GM23338 (cell line): ENCODE measurements around the gene PLOD2. TPM values are rescaled to one million over a fixed set of nuclear protein-coding genes. Genes with fewer than 3 reads are reported as not detected.

Source experiments
- ATAC-seq: fragments of 200-7000 bp; cut with Tn5 transposase; 3 replicates; pipeline ENCODE4 v1.9.1; 2020
- DNase-seq: peaks from one replicate; pipeline ENCODE4 v3.0.0-alpha.2; 2015; ENCODE audit warnings: low spot score
- H2AFZ ChIP-seq: fragments of 200-600 bp; sonication (generic); 2 replicates; pipeline ENCODE4 v1.8.0; 2016; ENCODE audit warnings: antibody characterized with exemption, mild to moderate bottlenecking, moderate library complexity
- H3F3A ChIP-seq: fragments of 200-600 bp; sonication (generic); replicated peaks from 2 replicates; pipeline ENCODE4 v1.8.0; 2017; ENCODE audit warnings: antibody characterized with exemption, mixed run types, low read depth
- H3K27ac ChIP-seq: fragments of 200-600 bp; sonication (generic); 2 replicates; pipeline ENCODE4 v1.6.1; 2016; ENCODE audit warnings: low read depth
- H3K27me3 ChIP-seq: fragments of 200-600 bp; sonication (generic); 2 replicates; pipeline ENCODE4 v1.8.0; 2016; ENCODE audit warnings: mild to moderate bottlenecking, mixed run types, moderate library complexity; ENCODE audit not compliant: insufficient read depth
- H3K36me3 ChIP-seq: fragments of 200-600 bp; sonication (generic); 2 replicates; pipeline ENCODE4 v1.8.0; 2016; ENCODE audit warnings: mild to moderate bottlenecking; ENCODE audit not compliant: insufficient read depth
- H3K4me1 ChIP-seq: fragments of 200-600 bp; sonication (generic); 2 replicates; pipeline ENCODE4 v1.8.0; 2016; ENCODE audit warnings: mild to moderate bottlenecking, moderate library complexity; ENCODE audit not compliant: insufficient read depth
- H3K4me2 ChIP-seq: fragments of 200-600 bp; sonication (generic); 2 replicates; pipeline ENCODE4 v1.7.1; 2017; ENCODE audit warnings: mixed run types
- H3K4me3 ChIP-seq: fragments of 200-600 bp; sonication (generic); 2 replicates; pipeline ENCODE4 v1.6.1; 2016; ENCODE audit warnings: mixed run types
- H3K79me2 ChIP-seq: fragments of 200-600 bp; sonication (generic); replicated peaks from 2 replicates; pipeline ENCODE4 v1.8.0; 2017; ENCODE audit warnings: mild to moderate bottlenecking; ENCODE audit not compliant: insufficient read depth
- H3K9me2 ChIP-seq: fragments of 200-600 bp; sonication (generic); 2 replicates; pipeline ENCODE4 v1.8.0; 2017; ENCODE audit not compliant: insufficient read depth
- H4K20me1 ChIP-seq: fragments of 200-600 bp; sonication (generic); replicated peaks from 2 replicates; pipeline ENCODE4 v1.8.0; 2017; ENCODE audit warnings: mild to moderate bottlenecking; ENCODE audit not compliant: insufficient read depth
- H3K27ac Mint-ChIP-seq: 2 replicates; pipeline ENCODE4 v1.8.0; 2020; ENCODE audit warnings: inconsistent platforms, mild to moderate bottlenecking, moderate library complexity, mixed read lengths
- H3K27me3 Mint-ChIP-seq: 3 replicates; pipeline ENCODE4 v1.8.0; 2022; ENCODE audit warnings: low read depth, mild to moderate bottlenecking, moderate library complexity, mixed read lengths, inconsistent platforms; ENCODE audit not compliant: insufficient read depth, poor library complexity
- H3K36me3 Mint-ChIP-seq: 3 replicates; pipeline ENCODE4 v1.8.0; 2021; ENCODE audit warnings: low read depth, mild to moderate bottlenecking, inconsistent platforms, moderate library complexity, mixed read lengths
- H3K4me1 Mint-ChIP-seq: 3 replicates; pipeline ENCODE4 v1.8.0; 2020; ENCODE audit warnings: mild to moderate bottlenecking, inconsistent platforms, mixed read lengths
- H3K4me3 Mint-ChIP-seq: 3 replicates; pipeline ENCODE4 v1.8.0; 2021; ENCODE audit warnings: moderate library complexity, mild to moderate bottlenecking, inconsistent platforms, mixed read lengths
- H3K9me3 Mint-ChIP-seq: 3 replicates; pipeline ENCODE4 v1.8.0; 2020; ENCODE audit warnings: moderate library complexity, mild to moderate bottlenecking, inconsistent platforms, mixed read lengths
- CREB1 ChIP-seq: fragments of 250-450 bp; sonication (Bioruptor Pico); IDR thresholded peaks from 2 replicates; pipeline ENCODE4 v1.5.0; 2020; ENCODE audit warnings: low read depth, mild to moderate bottlenecking, moderate library complexity
- EZH2 ChIP-seq: fragments of 200-600 bp; sonication (generic); IDR thresholded peaks from one replicate; pipeline ENCODE4 v1.8.0; 2017; ENCODE audit warnings: antibody characterized with exemption, mild to moderate bottlenecking, low read depth; ENCODE audit not compliant: unreplicated experiment
- EZH2phosphoT487 ChIP-seq: fragments of 200-600 bp; sonication (generic); IDR thresholded peaks from one replicate; pipeline ENCODE4 v1.8.1; 2018; ENCODE audit warnings: antibody characterized with exemption; ENCODE audit not compliant: unreplicated experiment
- ZNF114 ChIP-seq: fragments of 250-450 bp; sonication (Bioruptor Pico); IDR thresholded peaks from 2 replicates; pipeline ENCODE4 v1.5.0; 2020; ENCODE audit warnings: mild to moderate bottlenecking, moderate library complexity
- ZNF331 ChIP-seq: fragments of 250-450 bp; sonication (Bioruptor Pico); IDR thresholded peaks from 2 replicates; pipeline ENCODE4 v1.5.0; 2020; ENCODE audit warnings: low read depth, mild to moderate bottlenecking, moderate library complexity
- polyA plus RNA-seq: library from polyadenylated mRNA; unstranded; fragments of >200 nt; fragmentation: Nextera tagmentation; extraction: Ambion mirVana; gene quantifications from 2 replicates; pipeline ENCODE4 v1.2.1, GENCODE V29; 2016
- total RNA-seq: library from RNA; depleted of rRNA; stranded (reverse); fragments of >200 nt; shearing (Covaris generic); gene quantifications from 2 replicates; pipeline ENCODE4 v1.2.3, GENCODE V29; 2014
- TF ChIP-seq, protein P1 (sequence below), 2 experiments: fragments of 200-600 bp in 1 of 2; sonication (generic) in 1 of 2; conservative IDR thresholded peaks; 2 replicates each; pipeline versions ENCODE4 v1.5.1 to v1.6.1; 2016 to 2017; ENCODE audit warnings: antibody characterized with exemption in 2 of 2, low read depth in 2 of 2, mild to moderate bottlenecking in 2 of 2, moderate library complexity in 1 of 2

PLOD2 gene
- total and polyA plus RNA-seq, 2 experiments from 2014 or later: 26.7 to 30.5 TPM

DNA sequence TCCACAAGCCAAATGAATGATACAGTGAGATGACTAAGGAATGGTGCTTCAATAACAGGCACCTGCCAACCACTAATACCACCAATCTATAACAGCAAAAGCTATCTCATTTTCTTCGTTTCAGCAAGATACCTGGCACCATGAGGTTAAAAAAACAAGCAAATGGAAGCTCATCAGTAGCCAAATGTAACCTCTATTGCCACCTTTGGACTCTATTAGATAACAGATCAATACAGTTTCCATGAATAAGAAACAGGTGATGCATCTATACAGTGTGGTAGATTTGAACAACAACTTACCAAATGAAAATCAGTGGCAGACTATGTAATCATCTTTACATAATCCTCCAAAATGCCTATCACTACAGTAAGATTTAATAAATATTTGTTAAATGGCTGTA, 32.8 kb downstream of the PLOD2 start:
- no peak overlapping the region for H3K4me2 ChIP-seq

DNA sequence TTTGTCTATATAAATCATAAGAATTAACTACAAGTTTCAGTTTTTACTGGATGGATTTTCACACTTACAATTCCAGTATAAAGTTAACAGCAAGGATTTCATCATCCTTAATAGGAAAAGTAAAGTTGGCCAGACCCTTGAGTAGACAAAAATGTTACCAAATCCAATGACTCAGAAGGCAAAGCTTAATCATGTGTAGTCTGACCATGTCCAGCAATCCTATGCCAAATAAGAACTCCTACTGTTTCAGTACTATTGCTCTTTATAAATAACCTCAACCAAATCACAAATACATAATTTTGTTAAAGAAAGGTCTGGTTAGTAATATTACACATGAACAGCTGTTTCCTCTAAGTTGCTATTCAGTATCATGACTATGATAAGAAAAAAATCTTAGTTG, 35.0 kb downstream of the PLOD2 start:
- Mint-ChIP-seq H3K4me1 (peaks cover 4% of the 10 kb centered on the region; the same call in 1 of the 3 replicates), H3K36me3 (peaks cover 5% of the 10 kb centered on the region), H3K9me3 (peaks cover 2% of the 10 kb centered on the region), H3K27ac (no peak overlapping the region), H3K27me3 (no peaks in the 10 kb centered on the region), H3K4me3 (no peak overlapping the region)
- Histone ChIP-seq H2AFZ (no peak overlapping the region), H3K9me2 (no peaks in the 10 kb centered on the region), H3K36me3 (no peaks in the 10 kb centered on the region), H3K4me1 (no peaks in the 10 kb centered on the region), H3K4me2 (no peak overlapping the region), H3F3A (no peaks in the 10 kb centered on the region), H3K4me3 (no peak overlapping the region), H3K27me3 (no peaks in the 10 kb centered on the region), H4K20me1 (no peaks in the 10 kb centered on the region), H3K27ac (no peak overlapping the region), H3K79me2 (peaks cover 28% of the 10 kb centered on the region)
- ATAC-seq: no peak
- DNase-seq: no peak
- no peak for TF ChIP-seq EZH2

More for the DNA sequence above, 32.8 kb downstream of the PLOD2 start:
- H3K27me3 ChIP-seq: no peaks in the 10 kb centered on the region
- no peak overlapping the region for H2AFZ ChIP-seq
- no peaks in the 10 kb centered on the region for H4K20me1 ChIP-seq
- peaks cover 46% of the 10 kb centered on the region for H3K79me2 ChIP-seq
- H3K36me3 Mint-ChIP-seq: peaks cover under 1% of the 10 kb centered on the region; the same call in 1 of the 3 replicates
- H3K27ac Mint-ChIP-seq: no peak overlapping the region
- no peaks in the 10 kb centered on the region for H3K36me3 ChIP-seq
- H3K27ac ChIP-seq: no peak overlapping the region
- DNase-seq (no peak), ATAC-seq (no peak)
- H3K4me1 ChIP-seq: no peaks in the 10 kb centered on the region
- no peak overlapping the region for H3K4me3 Mint-ChIP-seq
- H3K4me1 Mint-ChIP-seq: no peaks in the 10 kb centered on the region; the same call in 2 of the 3 replicates
- no peaks in the 10 kb centered on the region for H3K27me3 Mint-ChIP-seq
- no peaks in the 10 kb centered on the region for H3F3A ChIP-seq
- H3K4me3 ChIP-seq: no peak overlapping the region
- no peaks in the 10 kb centered on the region for H3K9me3 Mint-ChIP-seq
- no peak for TF ChIP-seq CREB1
- no peaks in the 10 kb centered on the region for H3K9me2 ChIP-seq

DNA sequence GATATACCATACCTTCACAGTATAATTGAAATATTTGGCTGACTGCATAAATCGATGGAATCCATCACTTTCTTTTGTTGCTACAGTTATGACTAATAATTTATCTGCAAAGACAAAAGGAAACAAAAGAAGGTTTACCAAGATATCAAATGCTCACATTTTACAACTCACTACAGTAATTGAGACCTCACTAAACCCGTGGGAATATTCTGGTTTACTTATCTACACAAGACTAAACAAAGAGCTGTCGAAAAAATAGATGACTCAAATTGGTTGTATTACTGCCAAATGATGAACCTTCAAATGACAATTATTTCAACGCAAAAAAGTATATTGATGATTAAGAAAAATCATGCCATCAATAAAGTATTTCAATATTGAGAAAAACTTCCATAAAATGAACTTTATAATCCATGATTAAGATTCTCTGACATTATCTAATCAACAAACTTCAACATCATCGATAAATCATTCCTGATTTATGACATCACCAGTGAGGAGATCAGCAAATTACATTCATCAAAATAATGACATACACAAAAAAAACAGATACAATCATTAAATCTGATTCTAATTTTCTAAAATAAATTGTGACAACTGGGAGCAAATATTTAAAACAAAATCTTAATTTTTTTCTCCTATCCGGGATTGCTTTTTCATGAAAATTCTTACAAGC, 36.7 kb downstream of the PLOD2 start:
- H4K20me1 ChIP-seq: no peaks in the 10 kb centered on the region
- peaks cover 4% of the 10 kb centered on the region; the same call in 1 of the 3 replicates for H3K4me1 Mint-ChIP-seq

More for the DNA sequence above, 36.7 kb downstream of the PLOD2 start:
- no peak overlapping the region for H3K4me3 ChIP-seq
- no peaks in the 10 kb centered on the region for H3K9me2 ChIP-seq
- H3K9me3 Mint-ChIP-seq: peaks cover 3% of the 10 kb centered on the region
- no peak for TF ChIP-seq EZH2phosphoT487
- TF ChIP-seq ZNF114 (CRISPR knock-in tag): no peak
- TF ChIP-seq, protein P1, sequence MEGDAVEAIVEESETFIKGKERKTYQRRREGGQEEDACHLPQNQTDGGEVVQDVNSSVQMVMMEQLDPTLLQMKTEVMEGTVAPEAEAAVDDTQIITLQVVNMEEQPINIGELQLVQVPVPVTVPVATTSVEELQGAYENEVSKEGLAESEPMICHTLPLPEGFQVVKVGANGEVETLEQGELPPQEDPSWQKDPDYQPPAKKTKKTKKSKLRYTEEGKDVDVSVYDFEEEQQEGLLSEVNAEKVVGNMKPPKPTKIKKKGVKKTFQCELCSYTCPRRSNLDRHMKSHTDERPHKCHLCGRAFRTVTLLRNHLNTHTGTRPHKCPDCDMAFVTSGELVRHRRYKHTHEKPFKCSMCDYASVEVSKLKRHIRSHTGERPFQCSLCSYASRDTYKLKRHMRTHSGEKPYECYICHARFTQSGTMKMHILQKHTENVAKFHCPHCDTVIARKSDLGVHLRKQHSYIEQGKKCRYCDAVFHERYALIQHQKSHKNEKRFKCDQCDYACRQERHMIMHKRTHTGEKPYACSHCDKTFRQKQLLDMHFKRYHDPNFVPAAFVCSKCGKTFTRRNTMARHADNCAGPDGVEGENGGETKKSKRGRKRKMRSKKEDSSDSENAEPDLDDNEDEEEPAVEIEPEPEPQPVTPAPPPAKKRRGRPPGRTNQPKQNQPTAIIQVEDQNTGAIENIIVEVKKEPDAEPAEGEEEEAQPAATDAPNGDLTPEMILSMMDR (conservative IDR thresholded peaks at IDR 0.05; ENCODE audit: low read depth in 2 of 2): no peak
- no peak for TF ChIP-seq ZNF331
- H3K4me3 Mint-ChIP-seq: no peak overlapping the region
- no peaks in the 10 kb centered on the region for H3F3A ChIP-seq
- no peaks in the 10 kb centered on the region for H3K4me1 ChIP-seq
- no peaks in the 10 kb centered on the region for H3K27me3 ChIP-seq
- no peak overlapping the region for H2AFZ ChIP-seq
- DNase-seq (no peak), ATAC-seq (no peak)
- no peaks in the 10 kb centered on the region for H3K36me3 ChIP-seq
- H3K4me2 ChIP-seq: no peak overlapping the region
- H3K36me3 Mint-ChIP-seq: peaks cover 20% of the 10 kb centered on the region
- H3K27ac Mint-ChIP-seq: no peak overlapping the region
- H3K27ac ChIP-seq: no peak overlapping the region
- no peaks in the 10 kb centered on the region for H3K27me3 Mint-ChIP-seq
- peaks cover 17% of the 10 kb centered on the region; the same call in 1 of the 2 replicates for H3K79me2 ChIP-seq
